Panc1 (cell line): Measurements from ENCODE around the gene HAND1. TPM values are rescaled to one million over a fixed set of nuclear protein-coding genes. Genes with fewer than 3 reads are reported as not detected.

Experiments used
- ATAC-seq: fragments of 200-7000 bp; cut with Tn5 transposase; 2 replicates; pipeline ENCODE4 v1.9.1; 2020; ENCODE audit warnings: mild to moderate bottlenecking, moderate library complexity
- BruUV-seq: library from RNA; stranded (reverse); fragments of 400-500 nt; replicated peaks from 2 replicates; lab custom pipeline; 2021; lab: Mats Ljungman, UMichigan
- CTCF ChIA-PET: fragments of 300-600 bp; sonication (Branson Sonifier 250); formaldehyde crosslinking; loops from one replicate; lab custom pipeline; 2022; ENCODE audit warnings: antibody characterized with exemption; lab: Charles Lee
- POLR2A ChIA-PET: fragments of 300-600 bp; sonication (Branson Sonifier 250); formaldehyde crosslinking; loops from one replicate; lab custom pipeline; 2022; ENCODE audit warnings: antibody characterized with exemption; lab: Charles Lee
- DNase-seq: peaks from one replicate; pipeline ENCODE4 v3.0.0-alpha.2; 2010; ENCODE audit warnings: low read depth, low spot score
- H3K27ac ChIP-seq: 2 replicates; pipeline ENCODE4 v1.5.1; 2011; ENCODE audit warnings: mild to moderate bottlenecking, low read length, inconsistent platforms
- H3K27me3 ChIP-seq: fragments of 200-500 bp; sonication (Bioruptor generic); 2 replicates; pipeline ENCODE4 v1.6.0; 2014; ENCODE audit warnings: low read length, inconsistent platforms; ENCODE audit not compliant: control insufficient read depth, insufficient read depth
- H3K36me3 ChIP-seq: fragments of 200-500 bp; sonication (Bioruptor generic); 2 replicates; pipeline ENCODE4 v1.5.1; 2014; ENCODE audit warnings: inconsistent platforms, mild to moderate bottlenecking, low read length, moderate library complexity; ENCODE audit not compliant: control insufficient read depth, insufficient read depth
- H3K4me1 ChIP-seq: 2 replicates; pipeline ENCODE4 v1.5.1; 2011; ENCODE audit warnings: inconsistent platforms, mild to moderate bottlenecking, low read length, moderate library complexity; ENCODE audit not compliant: control insufficient read depth, insufficient read depth
- H3K4me3 ChIP-seq, 2 experiments: 2 replicates each; pipeline ENCODE4 v1.5.1; 2011 to 2012; ENCODE audit warnings: low read depth in 2 of 2, low read length in 2 of 2, mild to moderate bottlenecking in 2 of 2, inconsistent platforms in 1 of 2, moderate library complexity in 1 of 2
- H3K9me3 ChIP-seq: fragments of 200-500 bp; sonication (Bioruptor generic); 2 replicates; pipeline ENCODE4 v1.5.1; 2014; ENCODE audit warnings: low read depth, mild to moderate bottlenecking, inconsistent platforms, low read length, moderate library complexity; ENCODE audit not compliant: control insufficient read depth, insufficient read depth
- POLR2AphosphoS5 ChIP-seq: IDR thresholded peaks from 2 replicates; pipeline ENCODE4 v1.6.1; 2012; ENCODE audit warnings: mild to moderate bottlenecking, low read depth, low read length, moderate library complexity
- SIN3A ChIP-seq: IDR thresholded peaks from 2 replicates; pipeline ENCODE4 v1.6.1; 2012; ENCODE audit warnings: low read depth, mild to moderate bottlenecking, low read length, moderate library complexity, borderline replicate concordance; ENCODE audit not compliant: insufficient read depth
- TCF7L2 ChIP-seq: IDR thresholded peaks from 2 replicates; pipeline ENCODE4 v1.6.1; 2011; ENCODE audit warnings: mild to moderate bottlenecking, low read depth, low read length, inconsistent platforms
- in situ Hi-C: cut with HindIII; loops from 2 replicates; pipeline ENCODE4 v1.10.0; 2016; ENCODE audit warnings: low sequenced_read_pairs, low pct_unique_long_range_greater_than_20kb
- intact Hi-C: fragments of 100-400 bp; cut with micrococcal nuclease; formaldehyde crosslinking; loops from one replicate; pipeline ENCODE4 v1.10.0; 2022; ENCODE audit not compliant: unreplicated experiment
- total RNA-seq: library from RNA; stranded (reverse); gene quantifications from one replicate; pipeline ENCODE4 v1.2.1, GENCODE V29; 2021; ENCODE audit not compliant: unreplicated experiment
- TF ChIP-seq, protein P1 (sequence below), 2 experiments: IDR thresholded peaks; 2 replicates each; pipeline ENCODE4 v1.6.1; 2011 to 2012; ENCODE audit warnings: low read depth in 2 of 2, control low read depth in 1 of 2, low read length in 1 of 2, mild to moderate bottlenecking in 1 of 2, moderate library complexity in 1 of 2; ENCODE audit not compliant: insufficient read depth in 1 of 2
- TF ChIP-seq, protein P2 (sequence below): fragments of 450-650 bp; IDR thresholded peaks from 2 replicates; pipeline ENCODE4 v1.5.1; 2017; ENCODE audit warnings: mild to moderate bottlenecking

HAND1 gene
- total RNA-seq, 1 experiment from 2014 or later, result 0.10 TPM

DNA sequence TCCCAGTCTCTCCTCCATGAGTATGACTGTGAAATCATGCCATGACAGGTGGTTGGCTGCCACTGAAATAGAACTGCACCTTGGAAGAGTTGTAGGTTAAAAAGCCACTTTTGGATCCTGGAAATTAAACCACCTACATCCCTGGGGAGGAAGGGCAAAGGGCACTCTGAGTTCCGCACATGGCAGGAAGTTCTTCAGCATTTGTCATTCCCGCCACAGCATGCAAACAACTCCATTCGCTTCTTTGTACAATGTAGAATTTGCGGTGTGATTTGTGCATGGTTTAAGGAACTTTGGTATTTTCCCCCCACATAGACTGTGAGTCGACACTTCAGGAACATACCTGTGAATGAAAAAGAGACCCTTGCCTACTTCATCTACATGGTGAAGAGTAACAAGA is 22.4 kb downstream of the HAND1 start:
- H3K4me1 ChIP-seq, result no peaks in the 10 kb centered on the region
- POLR2A ChIA-PET, result no interaction called here
- in situ Hi-C loops (no loop called here), intact Hi-C loops (no loop called here)
- H3K4me3 ChIP-seq, result no peak overlapping the region
- TF ChIP-seq, protein P1, sequence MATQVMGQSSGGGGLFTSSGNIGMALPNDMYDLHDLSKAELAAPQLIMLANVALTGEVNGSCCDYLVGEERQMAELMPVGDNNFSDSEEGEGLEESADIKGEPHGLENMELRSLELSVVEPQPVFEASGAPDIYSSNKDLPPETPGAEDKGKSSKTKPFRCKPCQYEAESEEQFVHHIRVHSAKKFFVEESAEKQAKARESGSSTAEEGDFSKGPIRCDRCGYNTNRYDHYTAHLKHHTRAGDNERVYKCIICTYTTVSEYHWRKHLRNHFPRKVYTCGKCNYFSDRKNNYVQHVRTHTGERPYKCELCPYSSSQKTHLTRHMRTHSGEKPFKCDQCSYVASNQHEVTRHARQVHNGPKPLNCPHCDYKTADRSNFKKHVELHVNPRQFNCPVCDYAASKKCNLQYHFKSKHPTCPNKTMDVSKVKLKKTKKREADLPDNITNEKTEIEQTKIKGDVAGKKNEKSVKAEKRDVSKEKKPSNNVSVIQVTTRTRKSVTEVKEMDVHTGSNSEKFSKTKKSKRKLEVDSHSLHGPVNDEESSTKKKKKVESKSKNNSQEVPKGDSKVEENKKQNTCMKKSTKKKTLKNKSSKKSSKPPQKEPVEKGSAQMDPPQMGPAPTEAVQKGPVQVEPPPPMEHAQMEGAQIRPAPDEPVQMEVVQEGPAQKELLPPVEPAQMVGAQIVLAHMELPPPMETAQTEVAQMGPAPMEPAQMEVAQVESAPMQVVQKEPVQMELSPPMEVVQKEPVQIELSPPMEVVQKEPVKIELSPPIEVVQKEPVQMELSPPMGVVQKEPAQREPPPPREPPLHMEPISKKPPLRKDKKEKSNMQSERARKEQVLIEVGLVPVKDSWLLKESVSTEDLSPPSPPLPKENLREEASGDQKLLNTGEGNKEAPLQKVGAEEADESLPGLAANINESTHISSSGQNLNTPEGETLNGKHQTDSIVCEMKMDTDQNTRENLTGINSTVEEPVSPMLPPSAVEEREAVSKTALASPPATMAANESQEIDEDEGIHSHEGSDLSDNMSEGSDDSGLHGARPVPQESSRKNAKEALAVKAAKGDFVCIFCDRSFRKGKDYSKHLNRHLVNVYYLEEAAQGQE (IDR thresholded peaks at IDR 0.05; ENCODE audit: insufficient read depth in 1 of 2, low read depth in 2 of 2, low read length in 1 of 2), result no peak
- TF ChIP-seq SIN3A, result no peak
- no peak for TF ChIP-seq POLR2AphosphoS5
- TF ChIP-seq, protein P2, sequence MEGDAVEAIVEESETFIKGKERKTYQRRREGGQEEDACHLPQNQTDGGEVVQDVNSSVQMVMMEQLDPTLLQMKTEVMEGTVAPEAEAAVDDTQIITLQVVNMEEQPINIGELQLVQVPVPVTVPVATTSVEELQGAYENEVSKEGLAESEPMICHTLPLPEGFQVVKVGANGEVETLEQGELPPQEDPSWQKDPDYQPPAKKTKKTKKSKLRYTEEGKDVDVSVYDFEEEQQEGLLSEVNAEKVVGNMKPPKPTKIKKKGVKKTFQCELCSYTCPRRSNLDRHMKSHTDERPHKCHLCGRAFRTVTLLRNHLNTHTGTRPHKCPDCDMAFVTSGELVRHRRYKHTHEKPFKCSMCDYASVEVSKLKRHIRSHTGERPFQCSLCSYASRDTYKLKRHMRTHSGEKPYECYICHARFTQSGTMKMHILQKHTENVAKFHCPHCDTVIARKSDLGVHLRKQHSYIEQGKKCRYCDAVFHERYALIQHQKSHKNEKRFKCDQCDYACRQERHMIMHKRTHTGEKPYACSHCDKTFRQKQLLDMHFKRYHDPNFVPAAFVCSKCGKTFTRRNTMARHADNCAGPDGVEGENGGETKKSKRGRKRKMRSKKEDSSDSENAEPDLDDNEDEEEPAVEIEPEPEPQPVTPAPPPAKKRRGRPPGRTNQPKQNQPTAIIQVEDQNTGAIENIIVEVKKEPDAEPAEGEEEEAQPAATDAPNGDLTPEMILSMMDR, result no peak
- no peak for TF ChIP-seq TCF7L2
- CTCF ChIA-PET, result no interaction called here
- H3K9me3 ChIP-seq, result no peaks in the 10 kb centered on the region
- ATAC-seq (no peak), DNase-seq (no peak)
- peaks cover 6% of the 10 kb centered on the region for H3K36me3 ChIP-seq
- no peaks in the 10 kb centered on the region for H3K27me3 ChIP-seq
- no TSS peak for BruUV-seq
- no peak overlapping the region for H3K27ac ChIP-seq

DNA sequence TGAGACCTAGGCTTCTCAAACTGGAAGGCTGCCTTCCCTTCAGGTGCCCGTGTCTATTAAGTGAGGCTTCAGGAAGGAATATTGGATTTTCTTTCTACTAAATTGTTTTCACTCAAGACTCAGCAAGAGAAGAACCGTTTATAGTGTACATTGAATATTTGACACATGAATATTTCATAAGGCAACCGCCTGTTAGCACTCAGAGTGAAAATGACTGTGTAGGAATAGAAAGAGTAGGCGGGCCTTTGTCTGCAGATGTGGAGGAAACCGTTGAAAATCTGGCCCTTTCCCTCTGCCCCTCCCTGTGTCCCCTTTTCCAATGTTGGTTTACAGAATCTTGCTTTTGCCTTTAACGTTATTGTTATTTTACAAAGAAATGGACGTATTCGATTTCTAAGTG is 26.1 kb downstream of the HAND1 start:
- no peak for TF ChIP-seq POLR2AphosphoS5
- TF ChIP-seq, protein P2, result no peak
- TF ChIP-seq TCF7L2, result no peak
- TF ChIP-seq, protein P1 (IDR thresholded peaks at IDR 0.05; ENCODE audit: insufficient read depth in 1 of 2, low read depth in 2 of 2, low read length in 1 of 2), result no peak
- no peak for TF ChIP-seq SIN3A
- CTCF ChIA-PET, result no interaction called here
- POLR2A ChIA-PET, result no interaction called here
- H3K36me3 ChIP-seq, result peaks cover 6% of the 10 kb centered on the region
- no peaks in the 10 kb centered on the region for H3K27me3 ChIP-seq
- peaks cover 7% of the 10 kb centered on the region for H3K4me1 ChIP-seq
- in situ Hi-C loops, result no loop called here
- no peak for ATAC-seq
- BruUV-seq, result no TSS peak
- no peak overlapping the region for H3K27ac ChIP-seq
- DNase-seq, result no peak
- H3K4me3 ChIP-seq, result no peak overlapping the region
- intact Hi-C loops, result no loop called here
- no peaks in the 10 kb centered on the region for H3K9me3 ChIP-seq
